H1 (cell line): ENCODE measurements around the gene CAMK2A. TPM values are rescaled to one million over a fixed set of nuclear protein-coding genes. Genes with fewer than 3 reads are reported as not detected.

ENCODE experiments used
- CTCF ChIA-PET: fragments of 300-600 bp; sonication (Branson Sonifier 250); formaldehyde crosslinking; loops from one replicate; lab custom pipeline; 2021; ENCODE audit not compliant: partially characterized antibody; lab: Charles Lee
- POLR2A ChIA-PET: fragments of 300-600 bp; sonication (Branson Sonifier 250); formaldehyde crosslinking; loops from one replicate; lab custom pipeline; 2021; ENCODE audit warnings: inconsistent platforms; ENCODE audit not compliant: partially characterized antibody; lab: Charles Lee
- DNase-seq, 2 experiments: peaks; one replicate each; pipeline versions ENCODE4 v3.0.0 to v3.0.0-alpha.2; 2010 to 2022; ENCODE audit warnings: low spot score in 2 of 2, low read depth in 1 of 2, mixed read lengths in 1 of 2
- FAIRE-seq: peaks from 2 replicates; lab custom pipeline; 2011; peaks lifted over from hg19 to GRCh38; lab: Jason Lieb, UNC
- H2AFZ ChIP-seq: 2 replicates; pipeline ENCODE4 v1.8.1; 2012; ENCODE audit warnings: low read length, inconsistent platforms
- H2AK5ac ChIP-seq: 2 replicates; pipeline ENCODE4 v1.6.1; 2013; ENCODE audit warnings: low read depth, low read length
- H2BK120ac ChIP-seq: replicated peaks from 2 replicates; pipeline ENCODE3; 2013; ENCODE audit warnings: low read depth, low read length, inconsistent platforms
- H2BK12ac ChIP-seq: 2 replicates; pipeline ENCODE4 v1.6.1; 2013; ENCODE audit warnings: low read depth, low read length
- H2BK15ac ChIP-seq: 2 replicates; pipeline ENCODE4 v1.6.1; 2013; ENCODE audit warnings: low read length
- H2BK20ac ChIP-seq: 2 replicates; pipeline ENCODE4 v1.6.1; 2013; ENCODE audit warnings: low read length
- H2BK5ac ChIP-seq: 2 replicates; pipeline ENCODE4 v1.6.1; 2013; ENCODE audit warnings: low read depth, low read length
- H3K14ac ChIP-seq: 2 replicates; pipeline ENCODE4 v1.6.1; 2013; ENCODE audit warnings: inconsistent platforms; ENCODE audit not compliant: insufficient read length
- H3K18ac ChIP-seq: 2 replicates; pipeline ENCODE4 v1.6.1; 2013; ENCODE audit warnings: low read length; ENCODE audit errors: extremely low read depth
- H3K23ac ChIP-seq: 2 replicates; pipeline ENCODE4 v1.6.1; 2013; ENCODE audit warnings: inconsistent platforms; ENCODE audit not compliant: insufficient read length
- H3K23me2 ChIP-seq: 2 replicates; pipeline ENCODE4 v1.6.1; 2013; ENCODE audit warnings: low read depth, low read length
- H3K27ac ChIP-seq: 2 replicates; pipeline ENCODE4 v1.6.1; 2011; ENCODE audit warnings: low read depth, low read length, inconsistent platforms
- H3K27me3 ChIP-seq, 4 experiments: replicated peaks in 1 of 4; 1 replicate in 1 of 4; 2 replicates in 3 of 4; pipeline versions ENCODE4 v1.6.1 to v1.8.1; 2011 to 2013; ENCODE audit warnings: low read length in 3 of 4, mild to moderate bottlenecking in 3 of 4, inconsistent platforms in 2 of 4, mixed read lengths in 2 of 4, moderate library complexity in 1 of 4; ENCODE audit not compliant: control insufficient read depth in 3 of 4, insufficient read depth in 3 of 4; ENCODE audit errors: extremely low read depth in 1 of 4
- H3K36me3 ChIP-seq, 4 experiments: 2 replicates each; pipeline versions ENCODE4 v1.6.1 to v1.8.1; 2011 to 2013; ENCODE audit warnings: mild to moderate bottlenecking in 4 of 4, low read length in 3 of 4, moderate library complexity in 2 of 4, control low read depth in 1 of 4, inconsistent platforms in 1 of 4; ENCODE audit not compliant: insufficient read depth in 4 of 4, control insufficient read depth in 2 of 4
- H3K4ac ChIP-seq: replicated peaks from 2 replicates; pipeline ENCODE3; 2013; ENCODE audit warnings: low read length, low read depth, mixed read lengths, inconsistent platforms; ENCODE audit not compliant: insufficient read length
- H3K4me1 ChIP-seq, 4 experiments: replicated peaks in 1 of 4; 1 replicate in 1 of 4; 2 replicates in 3 of 4; pipeline versions ENCODE4 v1.6.1 to v1.8.1; 2011 to 2013; ENCODE audit warnings: low read length in 3 of 4, inconsistent platforms in 2 of 4, mixed read lengths in 1 of 4; ENCODE audit not compliant: insufficient read depth in 4 of 4, control insufficient read depth in 3 of 4
- H3K4me2 ChIP-seq, 2 experiments: 2 replicates each; pipeline versions ENCODE4 v1.6.1 to v1.8.1; 2011 to 2013; ENCODE audit warnings: low read depth in 2 of 2, low read length in 2 of 2, control low read depth in 1 of 2, inconsistent platforms in 1 of 2, mild to moderate bottlenecking in 1 of 2; ENCODE audit not compliant: insufficient read depth in 1 of 2
- H3K4me3 ChIP-seq, 4 experiments: fragments of 200-600, 300-600 bp in 1 of 4; sonication (generic), shearing (Covaris generic), sonication (Bioruptor Twin) in 1 of 4; 2 replicates each; pipeline versions ENCODE4 v1.5.1 to v1.8.1; 2011 to 2016; ENCODE audit warnings: low read length in 4 of 4, low read depth in 3 of 4, control low read depth in 2 of 4, inconsistent platforms in 2 of 4, mild to moderate bottlenecking in 2 of 4, mixed read lengths in 1 of 4, moderate library complexity in 1 of 4; ENCODE audit not compliant: insufficient read depth in 2 of 4; ENCODE audit errors: extremely low read depth in 1 of 4
- H3K56ac ChIP-seq: replicated peaks from 2 replicates; pipeline ENCODE3; 2013; ENCODE audit warnings: low read depth, mild to moderate bottlenecking, mixed read lengths, low read length, inconsistent platforms; ENCODE audit not compliant: insufficient read length
- H3K79me1 ChIP-seq: 2 replicates; pipeline ENCODE4 v1.6.1; 2013; ENCODE audit warnings: low read depth, low read length, control low read depth
- H3K79me2 ChIP-seq, 2 experiments: 2 replicates each; pipeline versions ENCODE4 v1.6.1 to v1.8.1; 2012 to 2013; ENCODE audit warnings: low read length in 2 of 2, mild to moderate bottlenecking in 2 of 2, inconsistent platforms in 1 of 2; ENCODE audit not compliant: insufficient read depth in 2 of 2, control insufficient read depth in 1 of 2
- H3K9ac ChIP-seq, 4 experiments: replicated peaks in 1 of 4; 1 replicate in 1 of 4; 2 replicates in 3 of 4; pipeline versions ENCODE4 v1.6.1 to v1.8.1; 2011 to 2013; ENCODE audit warnings: low read depth in 3 of 4, low read length in 3 of 4, control low read depth in 2 of 4, mild to moderate bottlenecking in 2 of 4, moderate library complexity in 2 of 4, inconsistent platforms in 1 of 4; ENCODE audit errors: extremely low read depth in 1 of 4
- H3K9me3 ChIP-seq, 2 experiments: 2 replicates each; pipeline versions ENCODE4 v1.6.1 to v1.8.1; 2012 to 2013; ENCODE audit warnings: mild to moderate bottlenecking in 2 of 2, moderate library complexity in 2 of 2, control low read depth in 1 of 2, inconsistent platforms in 1 of 2, low read depth in 1 of 2, low read length in 1 of 2, mixed read lengths in 1 of 2; ENCODE audit not compliant: insufficient read depth in 2 of 2
- H4K20me1 ChIP-seq, 2 experiments: replicated peaks in 1 of 2; 2 replicates each; pipeline versions ENCODE3 to v1.8.1; 2011 to 2013; ENCODE audit warnings: inconsistent platforms in 2 of 2, low read length in 2 of 2, mild to moderate bottlenecking in 1 of 2; ENCODE audit not compliant: insufficient read depth in 2 of 2, control insufficient read depth in 1 of 2
- H4K5ac ChIP-seq: 2 replicates; pipeline ENCODE4 v1.6.1; 2013; ENCODE audit warnings: low read length, low read depth, mixed read lengths, inconsistent platforms; ENCODE audit not compliant: insufficient read length
- H4K8ac ChIP-seq: 2 replicates; pipeline ENCODE4 v1.8.0; 2013; ENCODE audit warnings: mild to moderate bottlenecking, moderate library complexity, low read length, inconsistent platforms; ENCODE audit not compliant: insufficient read depth; ENCODE audit errors: extremely low read depth
- H4K91ac ChIP-seq: replicated peaks from 2 replicates; pipeline ENCODE3; 2013; ENCODE audit warnings: low read length, mixed read lengths, inconsistent platforms; ENCODE audit not compliant: insufficient read length
- ASH2L ChIP-seq: fragments of 200-600, 300-600 bp; sonication (generic); IDR thresholded peaks from one replicate; pipeline ENCODE4 v1.7.1; 2017; ENCODE audit warnings: low read length
- BACH1 ChIP-seq: IDR thresholded peaks from 2 replicates; pipeline ENCODE4 v1.6.1; 2012; ENCODE audit warnings: low read length, improper control_type of control experiment
- CBX8 ChIP-seq: fragments of 300-800, 300-1000 bp; sonication (generic); IDR thresholded peaks from 2 replicates; pipeline ENCODE4 v1.7.1; 2016; ENCODE audit warnings: low read depth, low read length, borderline replicate concordance
- CEBPB ChIP-seq: IDR thresholded peaks from 2 replicates; pipeline ENCODE4 v1.6.1; 2012; ENCODE audit warnings: low read depth, low read length
- CHD2 ChIP-seq: IDR thresholded peaks from 2 replicates; pipeline ENCODE4 v1.6.1; 2012; ENCODE audit warnings: low read length, improper control_type of control experiment
- HDAC2 ChIP-seq, 2 experiments: fragments of 300-600 bp in 1 of 2; sonication (generic) in 1 of 2; IDR thresholded peaks; 2 replicates each; pipeline ENCODE4 v1.6.1; 2011 to 2012; ENCODE audit warnings: low read depth in 2 of 2, low read length in 2 of 2, mild to moderate bottlenecking in 2 of 2, moderate library complexity in 2 of 2, borderline replicate concordance in 1 of 2, inconsistent platforms in 1 of 2
- JUN ChIP-seq: IDR thresholded peaks from 2 replicates; pipeline ENCODE4 v1.6.1; 2011; ENCODE audit warnings: low read depth, mild to moderate bottlenecking, improper control_type of control experiment, low read length
- JUND ChIP-seq: IDR thresholded peaks from 2 replicates; pipeline ENCODE4 v1.6.1; 2011; ENCODE audit warnings: mild to moderate bottlenecking, improper control_type of control experiment, low read length
- PHF8 ChIP-seq: fragments of 200-600 bp; sonication (generic); conservative IDR thresholded peaks from 2 replicates; pipeline ENCODE4 v1.7.1; 2012; ENCODE audit warnings: low read depth, mild to moderate bottlenecking, inconsistent platforms, low read length, moderate library complexity
- RBBP5 ChIP-seq: IDR thresholded peaks from 2 replicates; pipeline ENCODE4 v1.7.1; 2012; ENCODE audit warnings: low read depth, mild to moderate bottlenecking, inconsistent platforms, low read length, moderate library complexity, borderline replicate concordance
- SUZ12 ChIP-seq: fragments of 200-600 bp; sonication (generic); IDR thresholded peaks from 2 replicates; pipeline ENCODE4 v1.6.1; 2012; ENCODE audit warnings: mild to moderate bottlenecking, inconsistent platforms, low read length, moderate library complexity, mixed read lengths
- TAF1 ChIP-seq: IDR thresholded peaks from 2 replicates; pipeline ENCODE4 v1.6.1; 2011; ENCODE audit warnings: mild to moderate bottlenecking, low read depth, low read length
- YY1 ChIP-seq: IDR thresholded peaks from 2 replicates; pipeline ENCODE4 v1.6.1; 2011; ENCODE audit warnings: low read depth, mild to moderate bottlenecking, low read length
- WGBS, 2 experiments: shearing (Covaris generic) in 1 of 2; methylation state at CpG; one replicate each; pipeline versions ENCODE4 v1.1.6 to v1.1.7; 2013 to 2015; ENCODE audit warnings: low lambda C conversion rate in 2 of 2, mixed read lengths in 2 of 2, inconsistent platforms in 1 of 2, low coverage in 1 of 2, missing lambda C conversion rate in 1 of 2; ENCODE audit not compliant: insufficient replicate concordance in 2 of 2, insufficient coverage in 1 of 2, insufficient read length in 1 of 2; ENCODE audit errors: extremely low coverage in 1 of 2, missing lambda C conversion rate in 1 of 2; 5-methylcytosine and 5-hydroxymethylcytosine counted together
- polyA plus RNA-seq, 7 experiments: library from polyadenylated mRNA; depleted of rRNA in 3 of 7; stranded (reverse) in 5 of 7; unstranded in 2 of 7; fragments of >200 nt in 5 of 7; fragments of 200-250 nt in 2 of 7; gene quantifications; 1 replicate in 5 of 7; 2 replicates in 1 of 7; 4 replicates in 1 of 7; pipeline versions ENCODE4 v1.2.1 to v1.2.3, GENCODE V29; 2011 to 2013; ENCODE audit warnings: missing spikeins in 2 of 7, mixed read lengths in 2 of 7
- total RNA-seq: library from RNA; stranded (reverse); fragmentation: NEBNext Ultra II Directional; extraction: Animal tissue kit (Norgen Biotek cat#: 25700); gene quantifications from 2 replicates; pipeline ENCODE4 v1.2.1, GENCODE V29; 2021
- TF ChIP-seq, protein P1 (sequence below): IDR thresholded peaks from 2 replicates; pipeline ENCODE4 v1.6.1; 2012; ENCODE audit warnings: inconsistent platforms

The CAMK2A gene
- total and polyA plus RNA-seq, 2 of the 8 experiments (the other 6 are each of a cell fraction or from before 2014, with no cell fraction given), result 0.20 to 0.28 TPM

DNA sequence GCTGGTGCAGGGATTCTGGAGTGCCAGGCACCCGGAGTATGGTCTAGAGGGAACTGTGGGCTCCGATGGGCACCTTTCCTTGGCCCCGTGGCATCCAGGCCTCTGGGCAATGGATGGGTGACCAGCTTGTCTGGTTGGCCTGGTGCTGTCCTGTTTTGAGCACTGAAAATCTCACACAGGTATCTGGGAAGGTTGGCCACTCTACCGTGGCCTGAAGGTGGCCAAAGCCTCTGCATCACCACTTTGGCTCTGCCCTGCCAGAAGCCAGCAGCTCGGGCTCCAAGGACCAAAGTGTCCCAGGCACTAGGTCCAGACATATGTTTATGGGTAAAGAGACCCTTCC is 70.9 kb downstream of the CAMK2A start:
- H2BK120ac ChIP-seq, result no peak overlapping the region
- H3K27ac ChIP-seq, result no peak overlapping the region
- H3K4me3 ChIP-seq, result no peak overlapping the region
- no peak overlapping the region for H2BK5ac ChIP-seq
- H2AK5ac ChIP-seq, result no peak overlapping the region
- 92% methylated on average over 5 of the region's 5 CpGs; no CpG with 5 or more reads in 1 of the 2 experiments for WGBS, 2 experiments
- H2AFZ ChIP-seq, result no peak overlapping the region
- no peak overlapping the region for H3K23ac ChIP-seq
- 0 out of 7 replicates have a peak, but pooled peaks cover 0 to 3% (median 0%) of the 10 kb centered on the region in 4 experiments for H3K4me1 ChIP-seq
- H3K56ac ChIP-seq, result no peak overlapping the region
- no peak overlapping the region for H3K4me2 ChIP-seq
- FAIRE-seq (no peak), DNase-seq (no peak)
- ChIA-PET POLR2A (interaction anchor here (1.7 kb wide), 1 partner anchor 60 kb away, joined by 4 read pairs; no protein-coding TSS in a partner anchor), CTCF (interaction anchor here (0.6 to 22.9 kb wide), 35 partner anchors 9 to 385 kb away, joined by 3 to 406 read pairs (median 5); partner anchors contain the start of genes CDX1, PDGFRB and SLC6A7)
- H3K36me3 ChIP-seq, result no peaks in the 10 kb centered on the region
- no peak overlapping the region; the same call in 1 of the 2 replicates for H4K8ac ChIP-seq
- no peak overlapping the region for H3K14ac ChIP-seq
- H2BK20ac ChIP-seq, result no peak overlapping the region
- no peak overlapping the region for H4K91ac ChIP-seq
- H3K27me3 ChIP-seq, result peaks cover 0 to 6% (median 4%) of the 10 kb centered on the region in 4 experiments; a peak in 3 of 7 replicates
- no peaks in the 10 kb centered on the region for H3K9me3 ChIP-seq
- H3K18ac ChIP-seq, result no peak overlapping the region
- H3K23me2 ChIP-seq, result no peaks in the 10 kb centered on the region
- H3K79me2 ChIP-seq, result no peaks in the 10 kb centered on the region
- H4K5ac ChIP-seq, result no peak overlapping the region
- no peaks in the 10 kb centered on the region for H4K20me1 ChIP-seq
- no peaks in the 10 kb centered on the region for H3K79me1 ChIP-seq
- no peak overlapping the region for H3K4ac ChIP-seq
- no peak overlapping the region for H2BK12ac ChIP-seq
- no peak overlapping the region for H2BK15ac ChIP-seq
- no peak overlapping the region for H3K9ac ChIP-seq
- TF ChIP-seq HDAC2 (IDR thresholded peaks at IDR 0.05; ENCODE audit: borderline replicate concordance in 1 of 2, low read depth in 2 of 2, low read length in 2 of 2) (no peak), BACH1 (no peak), CEBPB (no peak), RBBP5 (no peak), CHD2 (no peak), JUND (no peak), PHF8 (no peak), SUZ12 (no peak), CBX8 (no peak), YY1 (no peak), JUN (no peak), ASH2L (no peak), TAF1 (no peak)
- TF ChIP-seq, protein P1, sequence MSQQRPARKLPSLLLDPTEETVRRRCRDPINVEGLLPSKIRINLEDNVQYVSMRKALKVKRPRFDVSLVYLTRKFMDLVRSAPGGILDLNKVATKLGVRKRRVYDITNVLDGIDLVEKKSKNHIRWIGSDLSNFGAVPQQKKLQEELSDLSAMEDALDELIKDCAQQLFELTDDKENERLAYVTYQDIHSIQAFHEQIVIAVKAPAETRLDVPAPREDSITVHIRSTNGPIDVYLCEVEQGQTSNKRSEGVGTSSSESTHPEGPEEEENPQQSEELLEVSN, result no peak
